HG02678 (cell line): ENCODE measurements around the gene PPIF.

Experiments
- ATAC-seq: cut with Tn5 transposase; IDR thresholded peaks from one replicate; pipeline ENCODE4 v1.9.1; 2021; ENCODE audit warnings: mild to moderate bottlenecking, moderate library complexity; ENCODE audit not compliant: unreplicated experiment

Gene PPIF

GRCh38 chr10:79347894-79348639 is 798 bp downstream of the PPIF start:
- peak; percentile 75 for ATAC-seq

GRCh38 chr10:79348640-79348988 is 1.3 kb downstream of the PPIF start:
- ATAC-seq: no peak

- ATAC-seq: no peak
Observed at GRCh38 chr10:79349072-79349491, 1.8 kb downstream of the PPIF start.

GRCh38 chr10:79349766-79350406 is 2.6 kb downstream of the PPIF start:
- no peak for ATAC-seq

GRCh38 chr10:79350407-79351154 is 3.3 kb downstream of the PPIF start:
- no peak for ATAC-seq

GRCh38 chr10:79351332-79351731 is 4.1 kb downstream of the PPIF start:
- no peak for ATAC-seq

- no peak for ATAC-seq
Observed at GRCh38 chr10:79352035-79352877, 5.0 kb downstream of the PPIF start.

- ATAC-seq: no peak
Observed at GRCh38 chr10:79353000-79353406, 5.7 kb downstream of the PPIF start.

GRCh38 chr10:79353726-79354125 is 6.5 kb downstream of the PPIF start:
- no peak for ATAC-seq

GRCh38 chr10:79354141-79354540 is 6.9 kb downstream of the PPIF start:
- no peak for ATAC-seq

- no peak for ATAC-seq
Observed at GRCh38 chr10:79354615-79355014, 7.3 kb downstream of the PPIF start.

- no peak for ATAC-seq
Observed at GRCh38 chr10:79355420-79356017, 8.2 kb downstream of the PPIF start.

- ATAC-seq: no peak
Observed at GRCh38 chr10:79356104-79356503, 8.8 kb downstream of the PPIF start.

- no peak for ATAC-seq
Observed at GRCh38 chr10:79357180-79357579, 9.9 kb downstream of the PPIF start.

GRCh38 chr10:79358811-79359210 is 11.5 kb downstream of the PPIF start:
- peak; percentile 65 for ATAC-seq

GRCh38 chr10:79359816-79360498 is 12.7 kb downstream of the PPIF start:
- no peak for ATAC-seq

GRCh38 chr10:79360499-79361342 is 13.5 kb downstream of the PPIF start:
- no peak for ATAC-seq

GRCh38 chr10:79361726-79362397 is 14.6 kb downstream of the PPIF start:
- no peak for ATAC-seq
